ENCODE results near the gene ARSG. TPM values are rescaled to one million over a fixed set of nuclear protein-coding genes. Genes with fewer than 3 reads are reported as not detected.

Gene ARSG
- total RNA-seq, 1 experiment from 2014 or later, result 7.9 TPM

GRCh38 chr17:68302666-68303065, 11.4 kb downstream of the ARSG start (continued):
- TF ChIP-seq GABPB1 (CRISPR knock-in tag; IDR thresholded peaks at IDR 0.05), result no peak
- no peak for TF ChIP-seq E2F4 (CRISPR knock-in tag; IDR thresholded peaks at IDR 0.05; ENCODE audit: borderline replicate concordance, low read depth)
- TF ChIP-seq NR2C2 (CRISPR knock-in tag; IDR thresholded peaks at IDR 0.05), result no peak
- no peak for TF ChIP-seq ZBTB43 (CRISPR knock-in tag; IDR thresholded peaks at IDR 0.05)
- no peak for TF ChIP-seq ZNF671 (CRISPR knock-in tag; IDR thresholded peaks at IDR 0.05)

GRCh38 chr17:68304706-68305105, 13.4 kb downstream of the ARSG start:
- peaks cover 14% of the 10 kb centered on the region for H3K9me3 Mint-ChIP-seq
- H3K36me3 Mint-ChIP-seq, result peaks cover 12% of the 10 kb centered on the region
- CTCF ChIA-PET, result no interaction called here
- peaks cover 20% of the 10 kb centered on the region for H3K4me1 Mint-ChIP-seq
- POLR2A ChIA-PET, result no interaction called here
- ATAC-seq (no peak), DNase-seq (ENCODE audit: low spot score) (no peak)
- no peak overlapping the region for H3K4me3 Mint-ChIP-seq
- TF ChIP-seq FOXK1 (CRISPR knock-in tag; IDR thresholded peaks at IDR 0.05), result no peak
- no peak for TF ChIP-seq ZBTB43 (CRISPR knock-in tag; IDR thresholded peaks at IDR 0.05)
- TF ChIP-seq ZNF138 (CRISPR knock-in tag; conservative IDR thresholded peaks at IDR 0.05), result no peak
- no peak for TF ChIP-seq ATF1 (CRISPR knock-in tag; IDR thresholded peaks at IDR 0.05)
- TF ChIP-seq ZNF281 (CRISPR knock-in tag; IDR thresholded peaks at IDR 0.05), result no peak
- no peak for TF ChIP-seq ZNF512 (CRISPR knock-in tag; IDR thresholded peaks at IDR 0.05; ENCODE audit: borderline replicate concordance)
- TF ChIP-seq JUN (CRISPR knock-in tag; IDR thresholded peaks at IDR 0.05), result no peak
- TF ChIP-seq MXD4 (CRISPR knock-in tag; IDR thresholded peaks at IDR 0.05; ENCODE audit: borderline replicate concordance), result no peak
- TF ChIP-seq SMAD4 (CRISPR knock-in tag; IDR thresholded peaks at IDR 0.05), result no peak
- TF ChIP-seq PRDM15 (CRISPR knock-in tag; IDR thresholded peaks at IDR 0.05), result no peak
- TF ChIP-seq SP1 (CRISPR knock-in tag; conservative IDR thresholded peaks at IDR 0.05), result no peak
- no peak for TF ChIP-seq TEAD4 (CRISPR knock-in tag; IDR thresholded peaks at IDR 0.05)
- TF ChIP-seq, protein P1, sequence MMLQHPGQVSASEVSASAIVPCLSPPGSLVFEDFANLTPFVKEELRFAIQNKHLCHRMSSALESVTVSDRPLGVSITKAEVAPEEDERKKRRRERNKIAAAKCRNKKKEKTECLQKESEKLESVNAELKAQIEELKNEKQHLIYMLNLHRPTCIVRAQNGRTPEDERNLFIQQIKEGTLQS (CRISPR knock-in tag; conservative IDR thresholded peaks at IDR 0.05), result no peak
- TF ChIP-seq ZNF232 (CRISPR knock-in tag; IDR thresholded peaks at IDR 0.05), result no peak
- TF ChIP-seq NR1H2 (CRISPR knock-in tag; IDR thresholded peaks at IDR 0.05), result no peak
- no peak for TF ChIP-seq ZNF423 (CRISPR knock-in tag; IDR thresholded peaks at IDR 0.05)
- TF ChIP-seq, protein P2, sequence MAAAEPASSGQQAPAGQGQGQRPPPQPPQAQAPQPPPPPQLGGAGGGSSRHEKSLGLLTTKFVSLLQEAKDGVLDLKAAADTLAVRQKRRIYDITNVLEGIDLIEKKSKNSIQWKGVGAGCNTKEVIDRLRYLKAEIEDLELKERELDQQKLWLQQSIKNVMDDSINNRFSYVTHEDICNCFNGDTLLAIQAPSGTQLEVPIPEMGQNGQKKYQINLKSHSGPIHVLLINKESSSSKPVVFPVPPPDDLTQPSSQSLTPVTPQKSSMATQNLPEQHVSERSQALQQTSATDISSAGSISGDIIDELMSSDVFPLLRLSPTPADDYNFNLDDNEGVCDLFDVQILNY (CRISPR knock-in tag; IDR thresholded peaks at IDR 0.05), result no peak
- no peak for TF ChIP-seq NR2C2 (CRISPR knock-in tag; IDR thresholded peaks at IDR 0.05)
- TF ChIP-seq KAT7 (CRISPR knock-in tag; IDR thresholded peaks at IDR 0.05; ENCODE audit: borderline replicate concordance), result no peak
- no peak for TF ChIP-seq SOX15 (CRISPR knock-in tag; IDR thresholded peaks at IDR 0.05)
- H3K27ac Mint-ChIP-seq, result no peak overlapping the region
- no peaks in the 10 kb centered on the region for H3K27me3 Mint-ChIP-seq (ENCODE audit: low read depth)
